Measurements from ENCODE around the gene HAVCR2.

HAVCR2 gene

GRCh38 chr5:157108976-157109375 lies at the start of gene HAVCR2:
HAVCR2 (minus strand) TSS chr5:157109044; CDS start chr5:157108983, 61 bp downstream.
- no peak for DNase-seq

- no peak for DNase-seq
These were observed 48.5 kb upstream of the HAVCR2 start for GRCh38 chr5:157157293-157157891.

GRCh38 chr5:157155297-157155696 lies 46.5 kb upstream of the HAVCR2 start:
- DNase-seq = no peak

GRCh38 chr5:157150995-157151394 lies 42.2 kb upstream of the HAVCR2 start:
- no peak for DNase-seq

GRCh38 chr5:157148734-157149615 lies 40.1 kb upstream of the HAVCR2 start:
- DNase-seq = peak; percentile 21

- no peak for DNase-seq
These were observed 34.5 kb upstream of the HAVCR2 start for GRCh38 chr5:157143127-157143971.

- DNase-seq = peak; percentile 98
These were observed 33.7 kb upstream of the HAVCR2 start, which contains the start of gene MED7 for GRCh38 chr5:157142317-157143126. MED7 (minus strand) TSS chr5:157142865; CDS start chr5:157139431, 3,434 bp downstream.

- no peak for DNase-seq
These were observed 28.8 kb upstream of the HAVCR2 start for GRCh38 chr5:157137691-157138090.

- no peak for DNase-seq
These were observed 23.4 kb upstream of the HAVCR2 start for GRCh38 chr5:157132281-157132612.

- DNase-seq = peak; percentile 0
These were observed 22.1 kb upstream of the HAVCR2 start for GRCh38 chr5:157130925-157131324.

GRCh38 chr5:157121709-157122108 lies 12.9 kb upstream of the HAVCR2 start:
- no peak for DNase-seq

- no peak for DNase-seq
These were observed 11.3 kb upstream of the HAVCR2 start for GRCh38 chr5:157120102-157120501.

- DNase-seq = no peak
These were observed 7.7 kb upstream of the HAVCR2 start for GRCh38 chr5:157116483-157116954.

- DNase-seq = no peak
These were observed 6.7 kb upstream of the HAVCR2 start for GRCh38 chr5:157115502-157115901.

- no peak for DNase-seq
These were observed 6.2 kb upstream of the HAVCR2 start for GRCh38 chr5:157115012-157115411.

GRCh38 chr5:157113002-157113401 lies 4.2 kb upstream of the HAVCR2 start:
- no peak for DNase-seq

GRCh38 chr5:157109744-157110143 lies 900 bp upstream of the HAVCR2 start:
- DNase-seq = no peak

GRCh38 chr5:157107508-157107907 lies 1.3 kb downstream of the HAVCR2 start:
- DNase-seq = no peak

GRCh38 chr5:157106630-157107461 lies 2.0 kb downstream of the HAVCR2 start:
- DNase-seq = no peak

- no peak for DNase-seq
These were observed 8.6 kb downstream of the HAVCR2 start for GRCh38 chr5:157100140-157100679.

GRCh38 chr5:157088342-157088990 lies 20.4 kb downstream of the HAVCR2 start:
- DNase-seq = no peak

Measured in NCI-H2029 treated with DMSO at 0.1 percent for 48 hours (cell line).